GM12865 (cell line): ENCODE results near the gene SEPTIN11.

Experiments
- DNase-seq: peaks from one replicate; pipeline ENCODE4 v3.0.0; 2010; ENCODE audit warnings: low read depth
- H3K4me3 ChIP-seq: 2 replicates; pipeline ENCODE4 v1.5.1; 2011; ENCODE audit warnings: mild to moderate bottlenecking, low read depth, low read length, control low read depth
- TF ChIP-seq, protein P1 (sequence below): IDR thresholded peaks from 2 replicates; pipeline ENCODE4 v1.5.1; 2011; ENCODE audit warnings: low read length, control low read depth, low read depth, inconsistent platforms; ENCODE audit not compliant: insufficient read depth; ENCODE audit errors: missing control alignments

SEPTIN11 gene

DNA sequence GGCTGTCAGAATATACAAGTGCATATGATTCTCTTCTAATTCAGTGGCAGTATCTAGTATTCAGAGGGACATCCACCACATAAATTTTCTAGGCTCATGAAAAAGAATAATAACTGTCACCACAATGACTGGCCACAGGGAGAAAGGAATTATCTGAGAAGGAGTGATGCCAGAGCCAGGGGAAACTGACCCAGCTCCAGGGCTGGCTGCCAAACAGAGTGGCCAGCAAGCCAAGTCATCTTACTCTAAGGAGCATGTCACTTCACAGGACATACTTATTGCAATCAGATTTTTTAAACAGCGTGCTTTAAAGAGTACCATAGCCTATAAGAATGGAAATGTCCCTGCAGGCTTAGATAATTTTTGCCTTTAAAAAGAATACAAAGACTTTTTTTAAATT lies 5.8 kb upstream of the SEPTIN11 start:
- no peak overlapping the region for H3K4me3 ChIP-seq
- no peak for DNase-seq
- TF ChIP-seq, protein P1, sequence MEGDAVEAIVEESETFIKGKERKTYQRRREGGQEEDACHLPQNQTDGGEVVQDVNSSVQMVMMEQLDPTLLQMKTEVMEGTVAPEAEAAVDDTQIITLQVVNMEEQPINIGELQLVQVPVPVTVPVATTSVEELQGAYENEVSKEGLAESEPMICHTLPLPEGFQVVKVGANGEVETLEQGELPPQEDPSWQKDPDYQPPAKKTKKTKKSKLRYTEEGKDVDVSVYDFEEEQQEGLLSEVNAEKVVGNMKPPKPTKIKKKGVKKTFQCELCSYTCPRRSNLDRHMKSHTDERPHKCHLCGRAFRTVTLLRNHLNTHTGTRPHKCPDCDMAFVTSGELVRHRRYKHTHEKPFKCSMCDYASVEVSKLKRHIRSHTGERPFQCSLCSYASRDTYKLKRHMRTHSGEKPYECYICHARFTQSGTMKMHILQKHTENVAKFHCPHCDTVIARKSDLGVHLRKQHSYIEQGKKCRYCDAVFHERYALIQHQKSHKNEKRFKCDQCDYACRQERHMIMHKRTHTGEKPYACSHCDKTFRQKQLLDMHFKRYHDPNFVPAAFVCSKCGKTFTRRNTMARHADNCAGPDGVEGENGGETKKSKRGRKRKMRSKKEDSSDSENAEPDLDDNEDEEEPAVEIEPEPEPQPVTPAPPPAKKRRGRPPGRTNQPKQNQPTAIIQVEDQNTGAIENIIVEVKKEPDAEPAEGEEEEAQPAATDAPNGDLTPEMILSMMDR, result no peak

DNA sequence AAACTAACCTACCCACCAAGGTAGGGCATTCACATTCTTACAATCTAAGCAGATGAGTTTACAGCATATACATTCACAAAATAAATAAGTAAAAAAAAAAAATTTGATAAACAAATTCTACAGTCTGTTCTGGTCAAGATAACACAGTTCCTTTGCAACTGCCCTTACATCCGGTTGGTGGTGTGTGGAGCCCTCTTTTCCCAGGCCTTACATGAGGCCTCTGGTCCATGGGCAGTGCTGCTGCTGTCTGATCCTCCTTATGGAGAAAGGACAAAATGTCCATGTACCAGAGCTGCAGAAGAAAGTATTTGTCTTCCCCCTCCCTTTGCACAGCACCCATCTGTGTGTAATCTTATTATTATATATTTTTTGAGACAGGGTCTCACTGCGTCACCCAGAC lies 2.2 kb upstream of the SEPTIN11 start:
- DNase-seq, result no peak
- H3K4me3 ChIP-seq, result no peak overlapping the region
- TF ChIP-seq, protein P1, result no peak

DNA sequence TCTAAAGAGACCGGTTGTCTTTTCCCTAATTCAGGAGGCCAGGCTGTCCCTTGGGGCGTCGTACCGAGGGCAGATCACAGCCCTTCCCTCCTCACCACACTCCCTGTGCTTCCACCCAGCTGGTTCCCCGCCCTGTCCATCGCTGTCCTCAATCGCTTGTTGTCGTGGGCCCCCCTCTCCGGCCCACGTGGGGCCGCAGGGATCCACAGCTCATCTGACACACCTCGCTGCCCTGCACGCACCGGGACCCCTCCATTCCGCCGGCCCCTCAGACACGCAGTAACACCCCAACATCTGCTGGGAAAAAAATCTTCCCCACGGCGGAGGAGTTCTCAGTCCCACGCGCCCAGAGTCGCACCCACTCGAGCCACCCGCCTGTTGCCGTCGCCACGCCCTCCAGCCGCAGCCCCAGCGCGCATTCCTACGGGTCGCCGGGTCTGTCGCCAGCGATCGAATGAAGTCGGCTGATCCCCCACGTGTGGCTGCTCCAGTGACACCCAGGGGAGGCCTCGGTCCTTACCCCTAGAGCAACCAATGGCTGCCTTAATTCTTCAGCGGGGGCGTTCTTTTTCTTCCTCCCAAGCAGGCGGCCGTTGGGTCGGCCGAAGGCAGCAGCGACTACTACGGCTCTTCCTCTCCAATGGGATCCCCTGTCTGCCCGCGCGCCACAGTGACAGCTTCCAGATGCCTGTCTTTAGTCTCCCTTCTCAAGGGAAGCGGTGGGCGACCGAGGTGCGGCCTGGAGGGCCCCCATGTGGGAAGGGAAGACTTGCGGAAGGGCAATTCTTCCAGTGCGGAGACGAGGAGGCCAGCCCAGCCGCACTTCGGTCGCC lies 893 bp upstream of the SEPTIN11 start:
- peak; percentile 93 for DNase-seq
- TF ChIP-seq, protein P1, result no peak
- peak overlapping the region; percentile 85 for H3K4me3 ChIP-seq

DNA sequence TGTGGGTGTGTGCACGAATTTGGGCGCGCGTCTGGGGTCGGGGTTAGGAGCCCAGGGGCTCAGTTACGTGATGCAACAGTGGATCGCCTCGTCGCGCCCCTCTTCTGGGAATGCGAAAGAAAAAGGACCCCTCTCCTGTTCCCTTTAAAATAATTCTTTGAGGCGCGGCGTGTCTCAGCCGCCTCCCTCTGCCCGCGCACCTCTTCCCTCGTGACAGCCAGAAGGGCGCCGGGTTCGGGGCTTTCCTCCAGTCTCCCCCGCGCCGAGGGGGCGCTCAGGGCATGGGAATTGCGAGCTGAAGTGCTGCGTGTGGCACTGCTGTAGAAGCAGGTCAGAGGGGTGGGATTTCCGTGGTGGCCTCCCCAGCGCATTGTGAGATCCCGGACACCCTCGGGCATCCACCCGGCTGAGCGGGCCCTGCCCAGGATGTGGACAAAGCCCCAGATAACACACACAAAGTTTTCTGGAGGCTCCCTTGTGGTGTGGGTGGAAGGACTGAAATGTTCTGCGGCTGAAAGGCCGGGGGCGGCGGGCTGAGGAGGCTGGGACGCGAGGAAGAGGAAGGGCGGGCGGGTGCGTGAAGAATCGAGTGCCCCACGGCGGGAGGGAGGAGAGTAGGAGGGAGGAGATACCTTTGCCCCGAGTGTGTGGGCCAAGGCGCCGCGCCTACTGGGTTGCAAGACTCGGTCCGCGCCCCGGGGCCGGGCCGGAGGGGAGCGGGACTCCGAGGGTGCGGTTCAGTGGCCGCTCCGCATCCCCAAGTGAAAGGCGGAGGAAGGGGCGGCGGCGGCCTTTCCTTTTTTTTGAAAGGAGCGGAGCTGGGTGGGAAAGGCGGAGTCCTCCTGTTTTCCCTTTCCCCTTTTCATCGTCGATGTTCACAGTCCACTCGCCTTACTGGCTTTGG lies 752 bp downstream of the SEPTIN11 start:
- TF ChIP-seq, protein P1, result no peak
- peak; percentile 65 for DNase-seq
- H3K4me3 ChIP-seq, result peak overlapping the region; percentile 85

DNA sequence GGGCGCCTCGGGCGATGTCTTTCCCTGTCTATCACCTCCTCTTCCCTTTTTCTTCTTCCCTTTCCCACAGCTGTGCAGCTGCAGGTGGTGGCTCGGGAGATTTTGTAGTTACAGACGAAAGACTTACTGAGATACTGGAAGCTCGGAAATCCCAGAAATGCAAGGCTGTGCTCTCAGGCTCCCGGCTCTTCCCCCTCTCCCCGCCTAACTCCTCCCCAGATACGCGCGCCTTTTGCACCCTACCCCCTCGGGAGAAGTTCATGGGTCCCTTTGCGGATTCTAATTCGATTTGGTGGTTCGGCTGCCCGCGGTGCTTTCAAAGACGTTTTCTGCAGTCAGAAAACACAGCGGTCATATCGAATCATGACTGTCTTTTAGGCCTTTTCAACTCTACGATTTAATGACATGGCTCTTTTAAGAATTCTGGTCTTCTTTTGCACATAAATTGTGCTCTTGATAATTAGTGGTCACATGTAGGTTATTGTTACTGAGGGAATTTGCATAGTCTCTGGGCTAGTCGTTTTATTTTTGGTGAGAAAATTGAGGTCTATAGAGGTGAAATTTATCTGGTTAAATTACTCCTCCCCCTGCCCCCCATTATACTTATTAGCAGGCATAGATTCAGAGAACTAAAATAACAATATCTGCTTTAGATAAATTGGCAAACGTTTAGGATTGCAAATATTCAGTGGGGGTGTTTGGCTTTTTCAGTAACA lies 1.6 kb downstream of the SEPTIN11 start:
- TF ChIP-seq, protein P1, result no peak
- peak; percentile 49 for DNase-seq
- H3K4me3 ChIP-seq, result peak overlapping the region; percentile 85

DNA sequence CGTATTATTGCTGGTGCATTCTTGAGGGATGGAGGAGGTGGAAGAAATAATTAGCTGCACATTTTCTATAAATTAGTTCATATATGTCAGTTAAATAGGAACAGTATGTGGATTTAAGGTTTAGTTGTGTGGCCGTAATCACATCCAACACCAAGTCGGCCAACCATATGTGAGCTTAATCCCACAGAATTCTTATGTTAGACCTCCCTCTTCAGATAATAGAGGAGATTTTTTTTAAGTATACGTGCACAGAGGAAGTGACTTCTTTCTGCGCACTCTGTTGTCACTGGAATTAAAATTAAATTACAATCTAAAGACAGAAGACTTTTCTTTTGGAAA lies 2.1 kb downstream of the SEPTIN11 start:
- H3K4me3 ChIP-seq, result peak overlapping the region; percentile 85
- no peak for DNase-seq
- TF ChIP-seq, protein P1, result no peak
